HG02571 (cell line): ENCODE data around the gene SLC8A1.

Experiments used
- ATAC-seq: cut with Tn5 transposase; IDR thresholded peaks from one replicate; pipeline ENCODE4 v1.9.1; 2021; ENCODE audit warnings: mild to moderate bottlenecking, moderate library complexity; ENCODE audit not compliant: unreplicated experiment

Gene SLC8A1

DNA sequence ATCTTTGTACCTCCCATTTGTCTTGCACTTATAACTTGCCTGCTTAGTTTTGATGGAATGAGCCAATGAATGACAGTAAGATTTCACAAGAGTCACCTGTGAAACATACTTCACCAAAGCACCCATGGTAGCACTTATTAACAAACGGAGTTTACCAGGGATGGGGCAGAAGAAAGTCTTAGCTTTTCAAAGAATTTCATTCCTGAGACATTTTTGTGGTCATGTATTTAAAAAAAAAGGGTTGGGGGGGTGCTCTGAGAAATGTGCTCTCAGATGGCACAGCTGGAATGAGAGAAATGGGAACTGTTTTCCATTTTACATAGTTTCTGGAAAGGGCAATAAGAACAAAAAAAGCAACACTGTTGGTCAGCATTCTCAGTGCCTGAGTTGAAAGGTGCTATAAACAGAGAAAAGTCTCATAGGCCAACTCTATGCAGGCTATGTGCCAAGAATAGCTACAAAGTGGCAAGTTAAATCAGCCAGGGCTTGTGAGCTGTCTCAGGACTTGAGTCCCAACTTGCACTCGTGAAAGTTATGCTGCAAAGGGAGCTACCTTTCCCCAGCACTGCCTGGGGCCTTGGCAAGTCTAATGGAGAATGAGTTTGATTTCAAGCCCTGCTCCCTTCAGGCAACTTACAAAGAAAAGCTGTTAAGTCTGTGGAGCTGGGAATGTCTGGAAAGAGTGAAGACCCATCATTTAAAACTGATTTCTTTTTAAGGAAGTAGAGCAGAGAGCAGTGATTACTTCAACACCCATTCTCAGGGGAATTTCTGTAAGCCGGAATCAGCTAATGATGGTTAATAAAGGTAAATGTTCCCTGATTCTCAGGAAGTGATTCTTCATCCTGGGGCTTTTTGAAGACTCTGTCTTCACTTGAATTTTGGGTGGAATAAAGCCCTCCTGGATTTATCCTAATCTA lies 170.6 kb downstream of the SLC8A1 start:
- ATAC-seq: peak; percentile 53

DNA sequence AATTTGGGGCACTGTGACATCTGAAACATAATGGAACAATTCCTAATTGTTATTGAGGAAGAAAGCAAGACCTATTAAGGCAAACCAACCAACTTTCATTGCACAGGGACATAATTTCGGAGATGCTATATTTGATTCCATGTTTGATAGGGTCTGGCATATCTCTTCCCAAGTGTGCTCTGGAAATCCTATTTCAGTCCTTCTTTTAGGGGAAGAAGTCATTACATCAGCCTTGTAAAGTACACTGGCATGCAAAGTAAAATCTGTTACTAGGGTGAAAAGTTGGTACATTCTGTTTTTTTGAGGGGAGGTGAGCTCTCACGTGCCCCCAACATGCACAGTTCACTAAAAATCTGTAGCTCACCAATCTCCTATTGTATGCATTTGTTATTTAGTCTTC lies 172.4 kb downstream of the SLC8A1 start:
- no peak for ATAC-seq

DNA sequence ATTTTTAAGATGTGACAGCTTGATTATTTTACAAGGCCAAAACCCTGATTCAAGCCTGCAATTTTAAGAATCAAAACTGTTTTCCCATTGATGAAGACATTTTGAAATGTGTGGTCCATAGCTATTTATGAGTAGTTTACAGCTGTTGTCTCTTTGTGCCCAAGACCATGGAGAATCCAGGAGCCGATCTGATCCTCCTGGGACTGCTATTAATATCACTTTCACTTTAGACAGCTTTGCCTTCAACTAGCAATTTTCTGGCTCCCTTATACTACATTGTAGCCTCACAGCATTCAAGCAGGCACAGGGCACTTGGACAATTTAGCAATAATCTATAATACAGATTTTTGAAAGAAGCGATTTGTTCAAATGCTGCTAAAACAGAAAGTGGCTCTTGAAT lies 172.9 kb downstream of the SLC8A1 start:
- ATAC-seq: no peak

DNA sequence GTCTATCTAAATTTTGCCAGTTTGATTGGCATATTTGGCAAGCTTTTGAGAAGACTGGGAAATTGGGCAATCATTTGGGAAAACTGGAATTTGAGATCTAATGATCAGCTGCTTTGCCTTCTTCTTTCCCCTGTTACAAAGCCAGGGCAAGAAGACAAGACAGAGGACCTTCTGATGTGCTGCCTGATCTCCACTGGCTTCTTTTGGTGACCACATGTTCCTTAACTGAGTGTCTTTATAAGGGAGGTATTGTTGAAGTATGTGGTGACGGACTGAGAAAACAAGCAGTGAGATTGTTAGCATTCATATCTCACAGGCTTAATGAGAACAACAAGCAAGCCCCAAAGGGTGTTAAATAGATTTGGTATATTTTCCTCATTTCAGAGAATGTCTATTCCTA lies 175.8 kb downstream of the SLC8A1 start:
- no peak for ATAC-seq

DNA sequence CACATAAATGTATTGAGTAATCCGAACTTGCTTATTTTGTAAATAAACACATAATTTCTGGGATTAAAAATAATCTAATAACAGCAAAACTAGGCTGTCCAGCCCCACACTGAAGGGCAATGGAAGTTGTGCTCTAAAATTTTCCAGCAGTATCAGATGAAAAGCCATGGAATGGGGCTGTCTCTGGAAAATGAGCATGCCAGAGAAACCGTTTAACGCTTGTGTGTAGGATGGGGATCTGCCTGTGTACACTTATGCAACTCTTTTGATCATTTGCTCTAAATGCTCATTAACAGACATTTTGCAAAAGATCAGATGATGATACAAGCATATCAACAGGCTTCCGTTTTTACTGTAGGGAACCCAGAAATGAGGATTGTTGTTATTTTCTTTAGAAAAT lies 177.6 kb downstream of the SLC8A1 start:
- no peak for ATAC-seq

DNA sequence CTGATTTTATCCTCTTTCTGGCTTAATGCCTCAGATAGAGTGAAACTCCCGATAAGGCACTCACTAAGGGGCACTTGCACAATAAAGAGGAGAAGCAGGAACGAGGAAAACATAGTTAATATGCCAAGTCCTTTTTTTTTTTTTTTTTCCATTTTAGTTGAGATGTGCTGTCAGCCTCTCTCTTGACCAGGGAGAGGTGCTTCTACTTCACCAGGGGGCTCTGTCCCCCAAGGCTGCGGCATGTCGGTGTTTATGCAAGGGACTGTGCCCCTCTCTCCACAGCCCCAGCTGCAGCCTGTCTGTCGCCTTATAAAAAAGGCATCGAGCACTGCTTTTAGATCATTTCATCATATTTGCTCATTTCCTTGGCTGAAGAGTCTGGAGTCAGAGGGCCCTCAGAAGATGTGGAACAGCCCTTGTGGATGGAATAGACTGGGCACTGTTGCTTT lies 178.1 kb downstream of the SLC8A1 start:
- no peak for ATAC-seq

DNA sequence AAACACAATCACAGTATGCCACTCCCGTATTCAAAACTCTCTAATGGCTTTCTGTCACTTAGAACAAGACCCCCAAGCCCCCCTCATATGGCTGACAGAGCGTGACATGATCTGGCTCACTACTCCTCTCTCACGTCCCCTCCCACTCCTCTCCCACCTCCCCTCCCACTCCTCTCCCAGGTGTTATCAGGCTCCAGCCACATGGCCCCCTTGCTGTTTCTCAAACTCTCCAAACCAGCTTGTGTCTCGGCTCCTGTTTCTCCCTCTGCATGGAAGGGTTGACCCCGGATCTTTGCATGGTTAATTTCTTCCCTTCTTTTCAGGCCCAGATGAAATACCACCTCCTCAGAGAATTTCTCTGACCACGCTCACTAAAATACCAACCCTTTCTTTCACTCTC lies 180.8 kb downstream of the SLC8A1 start:
- no peak for ATAC-seq

DNA sequence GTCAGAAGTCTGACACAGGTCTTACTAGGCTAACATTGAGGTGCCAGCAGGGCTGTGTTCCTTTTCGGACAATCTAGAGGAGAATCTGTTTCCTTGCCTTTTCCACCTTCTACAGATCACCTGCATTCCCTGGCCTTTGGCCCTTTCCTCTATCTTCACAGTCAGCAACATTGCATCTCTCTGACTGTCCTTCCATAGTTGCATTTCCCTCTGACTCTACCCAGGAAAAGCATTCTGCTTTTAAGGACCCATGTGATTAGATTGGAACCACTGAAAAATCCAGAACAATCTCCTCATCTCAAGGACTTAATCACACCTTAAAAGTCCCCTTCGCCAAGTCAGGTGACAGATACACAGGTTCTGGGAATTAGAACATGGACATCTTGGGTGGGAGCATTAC lies 181.5 kb downstream of the SLC8A1 start:
- ATAC-seq: no peak

DNA sequence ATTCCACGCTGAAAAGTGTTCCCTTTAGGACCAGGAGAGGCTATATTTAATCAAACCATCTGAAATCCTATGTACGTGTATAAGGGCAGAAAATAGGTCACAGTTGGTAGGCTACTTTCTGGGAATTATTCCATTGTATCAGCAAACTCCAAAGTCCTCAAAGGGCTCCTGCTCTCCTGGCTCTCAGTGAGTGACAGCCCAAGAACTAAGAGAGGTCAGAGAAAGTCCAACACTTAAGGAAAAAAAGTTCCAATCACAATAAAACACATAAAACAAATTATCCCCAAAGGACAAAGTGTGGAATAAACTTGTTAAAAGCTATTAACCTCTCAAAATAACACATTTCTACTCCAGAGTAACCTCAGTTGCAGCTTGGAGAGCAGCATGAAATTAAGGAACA lies 183.3 kb downstream of the SLC8A1 start:
- ATAC-seq: no peak

DNA sequence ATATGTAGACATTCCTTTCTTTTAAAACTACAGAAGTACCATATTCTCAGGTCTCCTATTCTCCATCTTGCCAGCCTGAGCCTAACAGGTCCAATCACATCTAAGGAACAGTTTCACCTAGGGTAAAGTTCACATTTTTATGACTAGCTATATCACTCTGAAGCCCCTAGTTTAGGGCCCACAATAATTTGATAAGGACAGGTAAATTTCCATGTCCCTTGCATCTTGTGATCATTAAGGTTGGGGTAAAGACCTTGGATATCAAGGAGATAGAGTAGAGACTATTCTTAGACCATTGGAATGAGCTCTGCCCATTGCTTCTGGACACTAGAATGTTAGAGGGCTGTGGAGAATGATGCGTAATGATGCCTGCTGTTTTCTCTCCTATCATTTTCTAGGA lies 185.7 kb downstream of the SLC8A1 start:
- no peak for ATAC-seq

DNA sequence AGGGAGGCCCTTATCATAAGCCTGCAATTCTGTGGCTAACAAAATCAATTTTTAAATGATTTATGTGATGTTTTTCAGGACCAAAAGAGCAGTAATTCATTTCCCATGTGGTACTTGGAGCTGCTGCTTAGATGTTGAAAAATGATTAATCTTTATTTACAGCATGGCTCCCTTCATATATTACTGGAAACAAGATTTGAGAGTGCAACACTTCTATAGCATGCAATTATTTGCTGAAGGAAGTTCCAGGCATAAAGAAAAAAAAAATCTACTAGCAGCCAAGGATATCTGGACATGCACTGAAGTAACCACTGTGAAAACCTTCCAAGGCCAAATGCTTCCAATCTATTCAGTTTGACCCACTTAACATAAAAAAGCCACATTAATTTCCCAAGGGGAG lies 186.3 kb downstream of the SLC8A1 start:
- ATAC-seq: no peak

DNA sequence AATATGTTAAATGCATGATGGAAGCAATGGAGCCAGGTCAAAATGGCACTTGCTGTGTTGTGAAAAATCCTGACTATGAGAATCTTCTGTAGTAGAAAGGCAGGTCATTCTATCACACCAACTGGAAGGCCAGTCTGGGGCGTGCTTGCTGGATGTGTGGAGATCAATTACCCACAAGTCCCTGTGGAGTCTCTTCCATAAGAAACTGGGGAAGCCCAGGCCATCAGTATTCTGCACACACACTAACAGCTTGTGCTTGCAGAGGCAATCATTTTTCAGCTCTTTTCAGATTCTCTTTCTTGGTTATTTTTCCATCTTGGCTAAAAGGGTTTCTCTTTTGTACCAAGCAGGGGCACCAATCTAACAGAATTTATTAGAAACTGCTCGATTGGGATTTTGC lies 190.8 kb downstream of the SLC8A1 start:
- no peak for ATAC-seq

DNA sequence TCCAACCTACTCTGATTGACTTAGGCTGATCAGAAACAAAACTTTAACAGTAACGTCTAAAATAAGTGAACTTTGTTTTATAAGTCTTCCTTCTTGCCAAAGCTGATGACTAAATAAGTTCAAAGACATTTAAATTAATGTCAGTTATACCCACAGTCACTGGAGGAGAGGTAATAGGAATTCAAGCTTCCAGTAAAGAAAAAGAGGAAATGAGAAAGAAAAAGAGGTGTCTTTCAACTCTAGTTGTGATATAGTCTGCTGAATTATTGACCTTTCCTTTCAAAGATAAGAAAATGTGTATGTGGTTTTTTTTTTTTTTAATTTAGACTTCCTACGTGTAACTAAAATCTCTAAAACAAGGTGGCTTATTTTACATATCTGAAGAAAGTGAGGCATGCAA lies 191.5 kb downstream of the SLC8A1 start:
- ATAC-seq: no peak

DNA sequence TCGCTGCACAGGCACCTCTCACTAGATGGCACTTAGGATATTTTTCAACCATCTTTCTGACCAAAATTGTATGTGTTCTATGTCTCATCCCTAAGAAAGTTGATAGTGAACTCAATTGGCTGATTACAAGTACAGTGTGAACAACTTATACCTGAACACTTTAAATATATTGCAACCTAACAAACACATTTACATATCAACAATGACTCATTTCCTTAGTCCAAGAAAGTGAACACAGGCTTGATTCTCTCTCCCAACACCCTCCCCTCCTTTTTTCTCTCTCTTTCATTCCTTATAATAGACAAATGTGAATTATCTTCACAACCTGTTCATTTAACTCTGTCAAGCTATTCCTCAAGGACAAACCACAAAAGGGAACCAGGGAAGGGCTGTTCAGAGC lies 192.0 kb downstream of the SLC8A1 start:
- ATAC-seq: no peak

DNA sequence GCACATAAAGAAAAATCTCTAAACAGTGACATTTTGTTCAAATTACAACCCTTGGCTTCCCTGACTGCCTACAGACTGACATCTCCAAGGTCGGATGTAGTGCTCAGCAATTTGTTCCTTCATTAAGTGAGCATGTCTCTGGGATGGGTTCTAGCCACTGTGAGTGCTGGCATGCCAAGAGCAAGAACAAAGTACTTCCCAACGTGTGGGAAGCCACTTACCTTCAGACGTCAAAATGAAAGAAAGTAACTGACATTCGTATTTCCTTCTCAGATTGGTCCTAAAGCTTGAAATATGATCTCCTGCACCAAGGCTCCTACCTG lies 193.8 kb downstream of the SLC8A1 start:
- ATAC-seq: no peak

DNA sequence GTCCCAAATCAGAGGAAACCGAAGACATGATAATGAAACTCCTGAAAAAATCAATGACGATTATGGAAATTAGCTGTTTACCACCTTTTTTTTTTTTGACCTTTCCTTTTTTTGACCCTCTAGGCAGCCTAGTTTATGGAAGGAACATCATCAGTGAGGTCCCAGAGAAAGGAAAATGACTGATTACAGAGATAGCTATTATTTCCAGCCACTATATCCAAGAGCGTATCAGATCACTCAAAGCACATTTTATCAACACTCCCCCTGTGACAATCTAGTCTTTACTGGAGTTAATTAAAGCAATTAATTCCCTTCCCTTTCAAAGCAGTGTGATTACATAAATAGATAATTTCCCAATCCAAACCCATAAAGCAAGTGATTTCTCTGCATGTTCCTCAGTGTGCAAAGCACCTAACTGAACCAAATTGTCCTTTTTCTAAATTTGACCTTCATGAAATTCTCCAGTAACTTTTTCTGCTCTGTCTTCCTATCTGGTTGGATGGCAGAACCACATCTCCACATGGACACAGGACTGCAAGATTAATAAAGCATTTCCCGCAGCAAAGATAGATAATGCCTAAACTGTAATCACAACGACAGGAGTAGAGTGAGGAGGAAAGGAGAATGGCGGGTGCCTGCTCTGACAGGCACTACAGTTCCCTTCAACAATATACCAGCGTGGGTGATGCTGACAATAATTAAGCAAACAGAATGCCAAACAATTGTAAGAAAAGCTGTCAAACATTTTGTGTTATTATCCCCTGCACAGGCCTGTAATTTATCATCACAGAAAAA lies 194.4 kb downstream of the SLC8A1 start:
- ATAC-seq: no peak

DNA sequence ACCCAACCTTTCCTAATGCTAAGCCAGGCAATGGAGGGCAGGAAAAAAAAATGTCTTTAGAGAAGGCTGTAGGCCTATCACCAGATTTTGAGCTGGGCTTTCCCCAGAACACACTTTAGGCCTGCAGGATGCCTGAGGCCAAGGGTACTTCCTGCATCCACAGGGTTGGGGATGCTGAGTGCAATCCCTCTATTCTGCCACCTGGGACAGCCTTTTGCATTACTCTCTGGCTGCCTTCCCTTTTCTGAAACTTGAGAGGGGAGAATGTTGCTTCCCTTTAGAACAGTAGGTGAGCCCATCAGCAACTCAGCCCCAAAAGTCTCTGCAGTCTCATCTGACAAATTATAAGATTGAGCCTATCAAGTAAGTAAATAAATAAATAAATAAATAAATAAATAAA lies 195.2 kb downstream of the SLC8A1 start:
- no peak for ATAC-seq

DNA sequence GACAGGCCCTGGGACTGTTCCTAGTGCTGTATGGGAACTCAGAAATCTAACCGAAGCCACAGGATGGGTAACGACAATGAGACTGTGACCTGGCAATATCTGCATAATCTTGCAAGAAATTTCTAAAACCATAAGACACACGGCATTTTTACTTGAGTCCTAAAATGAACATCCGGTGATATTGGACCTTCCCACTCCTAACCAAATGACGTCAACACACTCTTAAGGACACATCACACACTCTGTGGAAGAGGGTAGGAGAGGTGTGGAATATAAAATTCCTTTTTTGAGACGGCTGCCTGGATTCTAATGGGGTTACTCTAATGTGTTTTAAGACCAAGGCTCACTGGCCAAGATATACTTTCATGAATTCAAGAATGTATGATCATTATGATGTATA lies 195.9 kb downstream of the SLC8A1 start:
- no peak for ATAC-seq

DNA sequence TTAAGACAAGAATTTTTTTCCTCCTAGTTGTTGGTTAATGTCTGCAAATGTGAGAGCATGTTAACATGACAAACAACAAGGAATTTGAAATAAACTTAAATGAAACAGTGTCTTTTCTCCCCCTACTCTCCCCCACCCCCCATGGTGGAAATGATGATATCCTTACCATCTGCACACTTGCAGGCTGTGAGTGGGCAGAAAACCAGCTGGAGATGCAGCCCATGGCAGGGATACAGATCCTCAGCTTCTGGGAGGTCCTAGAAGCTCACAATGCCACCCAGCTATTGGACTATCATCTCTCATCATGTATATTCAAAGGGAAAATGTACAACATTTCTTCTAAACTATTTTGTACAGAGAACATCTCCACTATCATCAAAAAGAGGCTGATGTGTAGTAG lies 196.8 kb downstream of the SLC8A1 start:
- no peak for ATAC-seq

DNA sequence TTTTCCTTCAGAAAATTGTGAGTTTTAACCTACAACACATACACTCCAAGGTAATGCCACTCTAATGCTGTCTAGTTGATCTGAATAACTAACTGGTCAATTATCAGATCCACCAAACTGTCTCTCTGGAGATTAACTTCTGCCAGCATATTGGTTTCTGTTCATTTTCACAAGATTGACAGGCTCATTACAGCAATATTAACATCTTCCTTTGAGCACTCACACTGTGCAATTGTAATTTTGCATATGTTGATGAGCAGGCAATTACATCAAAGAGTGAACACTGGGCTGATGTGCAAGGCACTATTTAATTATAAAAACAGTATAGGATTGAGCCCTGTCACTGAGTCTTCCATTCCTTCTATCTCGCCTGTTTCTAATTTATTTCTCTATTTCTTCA lies 197.3 kb downstream of the SLC8A1 start:
- ATAC-seq: no peak

DNA sequence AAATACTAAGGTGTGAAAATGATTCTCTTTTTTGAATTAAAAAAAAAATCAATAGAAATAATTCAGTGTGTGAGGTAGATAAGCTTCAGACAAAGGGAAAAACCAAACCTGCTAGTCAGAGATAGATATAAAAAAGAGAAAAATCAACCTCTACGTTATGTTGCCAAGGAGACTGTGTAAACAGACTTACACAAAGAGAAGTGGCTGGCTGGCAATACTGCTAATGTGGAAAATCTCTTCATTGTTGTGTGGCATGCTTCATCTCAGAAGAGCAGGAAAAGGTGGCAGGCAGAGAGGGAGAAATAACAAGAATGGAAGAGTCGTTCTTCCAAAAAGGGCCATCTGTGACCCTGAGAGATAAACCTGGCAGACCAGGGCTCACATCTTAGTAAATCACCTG lies 200.8 kb downstream of the SLC8A1 start:
- no peak for ATAC-seq

DNA sequence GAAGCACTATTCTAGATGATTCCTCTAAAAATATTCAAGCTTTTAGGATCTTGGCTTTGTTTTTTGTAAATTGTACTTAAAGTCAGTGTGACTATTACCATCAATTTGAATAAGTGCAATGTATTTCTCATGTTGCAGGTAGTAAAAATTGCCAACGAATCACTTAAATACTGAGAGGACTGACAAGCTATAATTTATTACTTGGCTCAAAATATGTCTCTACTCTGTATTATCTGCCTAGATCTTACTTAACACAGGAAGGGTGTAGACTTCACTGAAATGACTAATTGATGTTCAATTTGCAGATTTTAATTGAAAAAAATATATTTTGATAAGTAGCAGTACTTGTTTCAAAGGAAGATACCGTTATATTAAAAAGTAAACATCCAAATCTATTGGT lies 202.3 kb downstream of the SLC8A1 start:
- no peak for ATAC-seq
